Measurements from ENCODE around the gene RBPJ. TPM values are rescaled to one million over a fixed set of nuclear protein-coding genes. Genes with fewer than 3 reads are reported as not detected.

Gene RBPJ
- total RNA-seq, 1 experiment from 2014 or later: 59.8 TPM

GRCh38 chr4:26433556-26433955 lies 112.7 kb downstream of the RBPJ start:
- intact Hi-C loops (cut with micrococcal nuclease; ENCODE audit: unreplicated experiment): no loop called here
- H3K36me3 ChIP-seq (ENCODE audit: insufficient read depth, low read length, poor library complexity, severe bottlenecking): peaks cover 18% of the 10 kb centered on the region
- ChIA-PET CTCF (interaction anchor here (0.5 kb wide), 1 partner anchor 108 kb away, joined by 12 read pairs; no protein-coding TSS in a partner anchor), POLR2A (ENCODE audit: low non-redundant PET) (interaction anchor here (0.6 kb wide), 1 partner anchor 10 kb away, joined by 7 read pairs; no protein-coding TSS in a partner anchor)
- H3K9me3 ChIP-seq (ENCODE audit: low read depth, low read length, poor library complexity, severe bottlenecking): no peaks in the 10 kb centered on the region
- TF ChIP-seq EZH2 (IDR thresholded peaks at IDR 0.05; ENCODE audit: borderline replicate concordance, low read depth, low read length, poor library complexity, severe bottlenecking): no peak
- TF ChIP-seq CTCF (conservative IDR thresholded peaks at IDR 0.05; ENCODE audit: low read depth, low read length): no peak
- no TSS peak for BruUV-seq (replicated peaks)
- no peak for DNase-seq (ENCODE audit: low spot score)
- no peaks in the 10 kb centered on the region for H3K4me1 ChIP-seq (ENCODE audit: insufficient read depth, low read length, poor library complexity, severe bottlenecking)
- H3K4me3 ChIP-seq (ENCODE audit: low read depth, low read length, poor library complexity, severe bottlenecking): no peak overlapping the region
- no peak overlapping the region for H3K27ac ChIP-seq (ENCODE audit: low read depth, low read length, poor library complexity, severe bottlenecking)
- no peaks in the 10 kb centered on the region for H3K27me3 ChIP-seq (replicated peaks; ENCODE audit: insufficient read depth, low read depth, low read length, poor library complexity)

GRCh38 chr4:26434030-26434639 lies 113.3 kb downstream of the RBPJ start:
- H3K4me3 ChIP-seq (ENCODE audit: low read depth, low read length, poor library complexity, severe bottlenecking): no peak overlapping the region
- H3K36me3 ChIP-seq (ENCODE audit: insufficient read depth, low read length, poor library complexity, severe bottlenecking): peaks cover 15% of the 10 kb centered on the region
- no peaks in the 10 kb centered on the region for H3K9me3 ChIP-seq (ENCODE audit: low read depth, low read length, poor library complexity, severe bottlenecking)
- TF ChIP-seq EZH2 (IDR thresholded peaks at IDR 0.05; ENCODE audit: borderline replicate concordance, low read depth, low read length, poor library complexity, severe bottlenecking) (no peak), CTCF (conservative IDR thresholded peaks at IDR 0.05; ENCODE audit: low read depth, low read length) (no peak)
- POLR2A ChIA-PET (ENCODE audit: low non-redundant PET): interaction anchor here (0.6 kb wide), 1 partner anchor 9 kb away, joined by 7 read pairs; no protein-coding TSS in a partner anchor
- H3K27me3 ChIP-seq (replicated peaks; ENCODE audit: insufficient read depth, low read depth, low read length, poor library complexity): no peaks in the 10 kb centered on the region
- H3K27ac ChIP-seq (ENCODE audit: low read depth, low read length, poor library complexity, severe bottlenecking): no peak overlapping the region
- intact Hi-C loops (cut with micrococcal nuclease; ENCODE audit: unreplicated experiment): no loop called here
- CTCF ChIA-PET: interaction anchor here (0.5 kb wide), 1 partner anchor 107 kb away, joined by 12 read pairs; no protein-coding TSS in a partner anchor
- BruUV-seq (replicated peaks): no TSS peak
- no peak for DNase-seq (ENCODE audit: low spot score)
- no peaks in the 10 kb centered on the region for H3K4me1 ChIP-seq (ENCODE audit: insufficient read depth, low read length, poor library complexity, severe bottlenecking)

- DNase-seq (ENCODE audit: low spot score): no peak
- no peak overlapping the region for H3K27ac ChIP-seq (ENCODE audit: low read depth, low read length, poor library complexity, severe bottlenecking)
- POLR2A ChIA-PET (ENCODE audit: low non-redundant PET): no interaction called here
- TF ChIP-seq CTCF (conservative IDR thresholded peaks at IDR 0.05; ENCODE audit: low read depth, low read length): no peak
- no peak for TF ChIP-seq EZH2 (IDR thresholded peaks at IDR 0.05; ENCODE audit: borderline replicate concordance, low read depth, low read length, poor library complexity, severe bottlenecking)
- no peaks in the 10 kb centered on the region for H3K4me1 ChIP-seq (ENCODE audit: insufficient read depth, low read length, poor library complexity, severe bottlenecking)
- intact Hi-C loops (cut with micrococcal nuclease; ENCODE audit: unreplicated experiment): no loop called here
- H3K9me3 ChIP-seq (ENCODE audit: low read depth, low read length, poor library complexity, severe bottlenecking): no peaks in the 10 kb centered on the region
- CTCF ChIA-PET: no interaction called here
- no TSS peak for BruUV-seq (replicated peaks)
- no peaks in the 10 kb centered on the region for H3K27me3 ChIP-seq (replicated peaks; ENCODE audit: insufficient read depth, low read depth, low read length, poor library complexity)
- H3K36me3 ChIP-seq (ENCODE audit: insufficient read depth, low read length, poor library complexity, severe bottlenecking): no peaks in the 10 kb centered on the region
- H3K4me3 ChIP-seq (ENCODE audit: low read depth, low read length, poor library complexity, severe bottlenecking): no peak overlapping the region
Measured at GRCh38 chr4:26441102-26441501, 120.3 kb downstream of the RBPJ start.
